Left forelimb (tissue), 1 donor: ENCODE data around the gene BCKDHA.
"Not testable (repeated sequence)": the region's sequence is repeated elsewhere in the genome, so short reads cannot be mapped to it uniquely, and the experiment has no call there.

Experiments used
- DNase-seq: peaks from one replicate; pipeline ENCODE4 v3.0.0-alpha.2; 2018; ENCODE audit warnings: low spot score

Gene BCKDHA

GRCh38 chr19:41405776-41406175 lies 8.2 kb downstream of the BCKDHA start:
- no peak for DNase-seq

- DNase-seq: no peak
Observed at GRCh38 chr19:41407271-41407670, 9.7 kb downstream of the BCKDHA start.

GRCh38 chr19:41408256-41408655 lies 10.6 kb downstream of the BCKDHA start:
- DNase-seq: no peak

GRCh38 chr19:41408846-41409245 lies 11.2 kb downstream of the BCKDHA start:
- not testable (repeated sequence) for DNase-seq

- no peak for DNase-seq
Observed at GRCh38 chr19:41409288-41409687, 11.7 kb downstream of the BCKDHA start.

GRCh38 chr19:41410336-41411054 lies 12.9 kb downstream of the BCKDHA start:
- no peak for DNase-seq

GRCh38 chr19:41411100-41411967 lies 13.7 kb downstream of the BCKDHA start:
- no peak for DNase-seq

GRCh38 chr19:41411968-41412265 lies 14.3 kb downstream of the BCKDHA start:
- DNase-seq: no peak

GRCh38 chr19:41412953-41413352 lies 15.3 kb downstream of the BCKDHA start:
- no peak for DNase-seq

- no peak for DNase-seq
Observed at GRCh38 chr19:41413947-41414346, 16.3 kb downstream of the BCKDHA start.

- no peak for DNase-seq
Observed at GRCh38 chr19:41414461-41414860, 16.8 kb downstream of the BCKDHA start.

- DNase-seq: no peak
Observed at GRCh38 chr19:41415154-41415571, 17.5 kb downstream of the BCKDHA start.

- no peak for DNase-seq
Observed at GRCh38 chr19:41416194-41416674, 18.6 kb downstream of the BCKDHA start.

- DNase-seq: no peak
Observed at GRCh38 chr19:41420101-41420880, 22.7 kb downstream of the BCKDHA start.

GRCh38 chr19:41421314-41421713 lies 23.7 kb downstream of the BCKDHA start:
- no peak for DNase-seq

- DNase-seq: no peak
Observed at GRCh38 chr19:41421973-41422372, 24.4 kb downstream of the BCKDHA start.

- DNase-seq: no peak
Observed at GRCh38 chr19:41422456-41422855, 24.8 kb downstream of the BCKDHA start.

GRCh38 chr19:41422955-41423354 lies 25.3 kb downstream of the BCKDHA start:
- DNase-seq: no peak

- no peak for DNase-seq
Observed at GRCh38 chr19:41424335-41425173, 26.9 kb downstream of the BCKDHA start.

GRCh38 chr19:41425174-41426115 lies 27.8 kb downstream of the BCKDHA start:
- no peak for DNase-seq
